22Rv1 (cell line): ENCODE results near the gene GATAD2A.
"Not testable (repeated sequence)": the region's sequence is repeated elsewhere in the genome, so short reads cannot be mapped to it uniquely, and the experiment has no call there.

Experiments
- CTCF ChIP-seq: fragments of 450-650 bp; IDR thresholded peaks from 2 replicates; pipeline ENCODE4 v1.5.1; 2017; ENCODE audit warnings: mild to moderate bottlenecking
- ZFX ChIP-seq: fragments of 450-650 bp; IDR thresholded peaks from 2 replicates; pipeline ENCODE4 v1.6.1; 2017; ENCODE audit warnings: antibody characterized with exemption, borderline replicate concordance

GRCh38 chr19:19389683-19390082 is 15.8 kb upstream of the GATAD2A start:
- TF ChIP-seq CTCF, ZFX: not testable (repeated sequence)
